ENCODE measurements around the gene ARHGAP23. TPM values are rescaled to one million over a fixed set of nuclear protein-coding genes. Genes with fewer than 3 reads are reported as not detected.

ARHGAP23 gene
- total RNA-seq, 2 donors from 2014 or later: 27.3 to 204 TPM

- no peak overlapping the region for H3K27ac ChIP-seq
- TF ChIP-seq POLR2A (IDR thresholded peaks at IDR 0.05): no peak
- TF ChIP-seq POLR2AphosphoS5 (IDR thresholded peaks at IDR 0.05): no peak
- TF ChIP-seq CTCF (IDR thresholded peaks at IDR 0.05): no peak
- intact Hi-C loops (cut with DNase I): loop anchor here (5.0 to 10.0 kb wide), 2 partner anchors 46 to 224 kb away; no protein-coding TSS in a partner anchor
Measured at GRCh38 chr17:38440614-38441397, 12.5 kb downstream of the ARHGAP23 start.

DNA sequence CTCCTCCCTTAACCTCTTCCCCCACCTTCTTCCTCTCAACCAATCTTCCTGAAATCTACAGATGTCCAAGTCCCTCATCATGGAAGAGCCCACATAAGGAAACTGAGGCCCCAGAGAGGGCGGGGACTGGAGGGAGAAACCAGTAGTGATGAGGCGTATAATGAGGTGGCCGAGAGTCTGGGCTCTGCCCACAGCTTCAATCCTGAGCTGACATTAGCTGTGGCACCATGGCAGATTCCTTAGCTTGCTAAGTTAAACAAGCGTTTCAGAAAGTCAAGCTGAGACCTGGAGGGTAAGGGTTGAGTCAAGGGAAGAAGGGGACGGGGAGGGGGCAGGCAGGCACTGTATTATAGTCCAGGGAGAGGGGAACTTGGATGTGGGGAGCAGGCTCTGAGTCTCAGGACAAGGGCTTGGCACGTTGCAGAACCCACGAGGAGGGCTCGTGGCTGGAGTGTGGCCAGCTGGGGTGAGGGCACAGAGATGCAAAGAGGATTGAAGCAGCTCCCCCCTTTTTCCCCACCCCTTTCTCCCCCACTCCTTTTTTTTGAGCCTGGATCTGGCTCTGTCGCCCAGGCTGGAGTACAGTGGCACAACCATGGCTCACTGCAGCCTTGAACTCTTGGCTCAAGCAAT lies 13.3 kb downstream of the ARHGAP23 start:
- Histone ChIP-seq H3K4me1 (replicated peaks) (no peaks in the 10 kb centered on the region), H3K36me3 (no peaks in the 10 kb centered on the region), H3K9me3 (no peaks in the 10 kb centered on the region), H3K27me3 (replicated peaks; ENCODE audit: insufficient read depth) (no peaks in the 10 kb centered on the region), H3K27ac (no peak overlapping the region), H3K4me3 (no peak overlapping the region)
- intact Hi-C loops (cut with DNase I): loop anchor here (5.0 to 10.0 kb wide), 2 partner anchors 46 to 223 kb away; no protein-coding TSS in a partner anchor
- no peak for DNase-seq (ENCODE audit: low spot score)
- TF ChIP-seq POLR2A (IDR thresholded peaks at IDR 0.05) (no peak), CTCF (IDR thresholded peaks at IDR 0.05) (no peak), POLR2AphosphoS5 (IDR thresholded peaks at IDR 0.05) (no peak)
- 51% methylated on average over 9 of the region's 9 CpGs for WGBS

More at GRCh38 chr17:38440614-38441397, 12.5 kb downstream of the ARHGAP23 start:
- no peak for DNase-seq (ENCODE audit: low spot score)
- Histone ChIP-seq H3K9me3 (no peaks in the 10 kb centered on the region), H3K4me3 (no peak overlapping the region), H3K36me3 (no peaks in the 10 kb centered on the region), H3K27me3 (replicated peaks; ENCODE audit: insufficient read depth) (no peaks in the 10 kb centered on the region), H3K4me1 (replicated peaks) (no peaks in the 10 kb centered on the region)
- WGBS: 64% methylated on average over 16 of the region's 16 CpGs

DNA sequence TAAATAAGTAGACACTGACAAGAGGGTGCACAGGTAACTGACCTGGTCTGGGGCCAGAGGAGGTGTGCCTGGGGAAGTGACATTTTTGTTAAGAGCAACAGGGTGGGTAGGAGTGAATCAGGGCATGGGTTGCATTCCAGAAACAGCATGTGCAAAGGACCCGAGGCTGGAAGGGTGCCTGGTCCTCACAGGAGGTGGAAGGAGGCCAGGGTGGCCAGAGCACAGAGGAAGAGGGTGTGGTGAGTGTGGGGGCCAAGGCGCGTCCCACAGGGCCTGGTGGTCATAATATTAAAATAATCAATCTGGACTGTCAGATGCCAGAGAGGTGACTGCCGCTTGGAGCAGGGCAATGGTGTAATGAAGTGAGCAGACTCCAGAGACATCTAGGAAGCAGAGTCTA lies 14.3 kb downstream of the ARHGAP23 start:
- intact Hi-C loops (cut with DNase I): loop anchor here (5.0 to 10.0 kb wide), 2 partner anchors 45 to 222 kb away; no protein-coding TSS in a partner anchor
- Histone ChIP-seq H3K27me3 (replicated peaks; ENCODE audit: insufficient read depth) (no peaks in the 10 kb centered on the region), H3K4me1 (replicated peaks) (no peaks in the 10 kb centered on the region), H3K4me3 (no peak overlapping the region), H3K36me3 (no peaks in the 10 kb centered on the region), H3K9me3 (no peaks in the 10 kb centered on the region), H3K27ac (no peak overlapping the region)
- 56% methylated on average over 4 of the region's 4 CpGs for WGBS
- TF ChIP-seq CTCF (IDR thresholded peaks at IDR 0.05): no peak
- TF ChIP-seq POLR2A (IDR thresholded peaks at IDR 0.05): no peak
- no peak for TF ChIP-seq POLR2AphosphoS5 (IDR thresholded peaks at IDR 0.05)
- no peak for DNase-seq (ENCODE audit: low spot score)

DNA sequence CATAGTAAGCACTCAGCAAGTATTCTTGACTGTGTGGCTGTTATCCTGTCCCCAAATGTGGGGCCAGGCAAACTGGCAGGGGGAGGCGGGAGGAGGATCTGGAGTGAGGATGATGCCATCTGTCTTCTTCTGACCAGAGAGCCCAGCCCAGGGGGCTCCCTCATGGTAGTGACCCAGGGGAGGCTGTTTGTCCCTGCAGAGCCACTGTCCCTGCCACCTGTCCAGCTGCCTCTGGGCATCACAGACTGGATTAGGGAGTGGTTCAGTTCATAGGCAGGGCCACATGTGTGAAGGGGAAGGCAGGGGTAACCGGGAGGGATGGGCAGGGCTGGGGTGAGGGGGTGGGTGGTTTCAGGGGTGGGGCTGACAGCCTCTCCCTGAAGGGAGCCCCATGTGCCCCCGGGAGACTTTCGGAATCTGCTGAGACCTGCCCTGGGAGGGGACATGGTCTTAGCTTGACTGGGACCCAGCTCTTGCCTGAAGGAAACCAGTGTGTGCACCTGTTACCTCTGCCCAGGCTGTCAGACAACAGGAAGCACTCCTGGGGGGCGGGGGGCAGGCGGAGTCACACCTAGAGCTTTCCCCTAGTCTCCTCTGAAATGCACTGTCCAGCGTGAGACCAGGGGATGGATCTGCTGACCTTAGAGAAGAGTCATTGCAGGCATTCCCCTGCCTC lies 15.2 kb downstream of the ARHGAP23 start:
- H3K36me3 ChIP-seq: no peaks in the 10 kb centered on the region
- H3K4me3 ChIP-seq: no peak overlapping the region
- no peaks in the 10 kb centered on the region for H3K4me1 ChIP-seq (replicated peaks)
- H3K9me3 ChIP-seq: no peaks in the 10 kb centered on the region
- WGBS: 46% methylated on average over 7 of the region's 7 CpGs
- H3K27me3 ChIP-seq (replicated peaks; ENCODE audit: insufficient read depth): no peaks in the 10 kb centered on the region
- no peak for DNase-seq (ENCODE audit: low spot score)
- TF ChIP-seq POLR2A (IDR thresholded peaks at IDR 0.05) (no peak), CTCF (IDR thresholded peaks at IDR 0.05) (no peak), POLR2AphosphoS5 (IDR thresholded peaks at IDR 0.05) (no peak)
- intact Hi-C loops (cut with DNase I): loop anchor here (5.0 to 10.0 kb wide), 2 partner anchors 44 to 221 kb away; no protein-coding TSS in a partner anchor
- no peak overlapping the region for H3K27ac ChIP-seq

Measured in prostate gland (tissue), 2 donors.